ENCODE data around the gene SMIM10L2A. TPM values are rescaled to one million over a fixed set of nuclear protein-coding genes. Genes with fewer than 3 reads are reported as not detected.

SMIM10L2A gene
- total and polyA plus RNA-seq, 2 of the 8 experiments (the other 6 are each of a cell fraction or from before 2014, with no cell fraction given): 5.0 to 7.5 TPM

DNA sequence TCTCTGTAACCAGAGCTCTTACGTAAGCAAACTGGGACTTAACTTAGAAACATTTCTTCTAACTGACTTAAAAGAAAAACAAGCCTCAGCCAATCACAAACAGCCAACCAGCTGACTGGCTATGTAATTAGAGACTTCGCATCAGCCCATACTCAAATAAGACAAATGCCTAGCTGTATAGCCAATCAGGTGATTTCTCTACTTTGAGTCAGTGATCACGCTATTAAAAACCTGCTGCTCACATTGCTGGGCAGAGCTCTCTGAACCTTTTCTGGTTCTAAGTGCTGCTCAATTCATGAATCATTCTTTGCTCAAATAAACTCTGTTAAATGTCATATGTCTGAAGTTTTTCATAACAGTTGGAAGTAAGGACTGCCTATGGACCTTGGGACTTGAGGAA is 9.9 kb upstream of the SMIM10L2A start (continued):
- TF ChIP-seq SAP30 (IDR thresholded peaks at IDR 0.05; ENCODE audit: insufficient read depth, insufficient replicate concordance, low read length): no peak
